ENCODE data around the gene MTFP1. TPM values are rescaled to one million over a fixed set of nuclear protein-coding genes. Genes with fewer than 3 reads are reported as not detected.

The MTFP1 gene
- total RNA-seq (2021) (18.5 and 21.9 TPM in 2 replicates), Bru-seq, nascent RNA (percentile 57 among the genes with signal in this experiment), BruChase-seq, experiment 1, labeled RNA remaining after a 2-hour chase (percentile 52 among the genes with signal in this experiment), BruChase-seq, experiment 2, labeled RNA remaining after a 6-hour chase (percentile 78 among the genes with signal in this experiment)
- long read RNA-seq, transcript MTFP1-201 (4 exons, 1,370 nt) = major isoform, 40 of 57 reads
- long read RNA-seq, transcript MTFP1-203 (4 exons, 912 nt) = minor isoform, 6 of 57 reads
- long read RNA-seq, partial matches to known transcripts = 5 of 57 reads
- long read RNA-seq, other reads (novel, unspliced or antisense) = 2 of 57 reads

- CTCF ChIA-PET = interaction anchor here (0.6 to 2.8 kb wide), 3 partner anchors 30 to 34 kb away, joined by 3 to 8 read pairs (median 4); partner anchors contain the start of gene SEC14L2
- H3K4me1 ChIP-seq (replicated peaks; ENCODE audit: insufficient read depth) = peaks cover 28% of the 10 kb centered on the region
- no peak for TF ChIP-seq CTCF (conservative IDR thresholded peaks at IDR 0.05)
- no peaks in the 10 kb centered on the region for H3K9me3 ChIP-seq (ENCODE audit: insufficient read depth, low read depth)
- H3K9me2 ChIP-seq (ENCODE audit: insufficient read depth) = no peaks in the 10 kb centered on the region
- H3K27me3 ChIP-seq (ENCODE audit: insufficient read depth, low read depth) = no peaks in the 10 kb centered on the region
- peak within 1 kb of the TSS; percentile 70 for H3K4me3 ChIP-seq
- no peaks in the 10 kb centered on the region for H4K20me1 ChIP-seq (ENCODE audit: insufficient read depth)
- peak within 1 kb of the TSS; percentile 93 for H3K27ac ChIP-seq
- POLR2A ChIA-PET (ENCODE audit: unreplicated experiment) = interaction anchor here (0.7 to 0.9 kb wide), 3 partner anchors 28 to 181 kb away, joined by 4 to 6 read pairs (median 6); partner anchors contain the start of gene TCN2
- peaks cover 55% of the 10 kb centered on the region for H3F3A ChIP-seq (ENCODE audit: insufficient read depth, low read depth)
- H2AFZ ChIP-seq = peak within 1 kb of the TSS; percentile 83
- BruUV-seq (replicated peaks) = no TSS peak
- H3K4me2 ChIP-seq = peak within 1 kb of the TSS; percentile 88
- H3K36me3 ChIP-seq (ENCODE audit: low read depth) = 0 out of 2 replicates have a peak, but pooled peaks cover 8% of the 10 kb centered on the region
- intact Hi-C loops (cut with micrococcal nuclease; ENCODE audit: unreplicated experiment) = loop anchor here (1.0 to 10.0 kb wide), 3 partner anchors 35 to 179 kb away; partner anchors contain the start of gene TCN2
- DNase-seq = peak in 1 of 2 experiments; percentile 60
- H3K79me2 ChIP-seq (ENCODE audit: low read depth) = peaks cover 22% of the 10 kb centered on the region
Measured at GRCh38 chr22:30425616-30426387, at the start of gene MTFP1. MTFP1 (plus strand) TSS chr22:30425768; CDS start chr22:30425880, 112 bp downstream.

- Histone ChIP-seq H2AFZ (no peak overlapping the region), H3K9me2 (ENCODE audit: insufficient read depth) (no peaks in the 10 kb centered on the region), H3K79me2 (ENCODE audit: low read depth) (no peaks in the 10 kb centered on the region), H3K36me3 (ENCODE audit: low read depth) (no peaks in the 10 kb centered on the region), H3K27ac (no peak overlapping the region), H3K4me3 (no peak overlapping the region), H3K27me3 (ENCODE audit: insufficient read depth, low read depth) (no peaks in the 10 kb centered on the region), H3K9me3 (ENCODE audit: insufficient read depth, low read depth) (no peaks in the 10 kb centered on the region), H3F3A (ENCODE audit: insufficient read depth, low read depth) (no peaks in the 10 kb centered on the region), H3K4me1 (replicated peaks; ENCODE audit: insufficient read depth) (no peaks in the 10 kb centered on the region), H3K4me2 (no peak overlapping the region), H4K20me1 (ENCODE audit: insufficient read depth) (0 out of 2 replicates have a peak, but pooled peaks cover 5% of the 10 kb centered on the region)
- BruUV-seq (replicated peaks) = no TSS peak
- CTCF ChIA-PET = no interaction called here
- intact Hi-C loops (cut with micrococcal nuclease; ENCODE audit: unreplicated experiment) = no loop called here
- POLR2A ChIA-PET (ENCODE audit: unreplicated experiment) = no interaction called here
- TF ChIP-seq CTCF (conservative IDR thresholded peaks at IDR 0.05) (no peak), EZH2 (IDR thresholded peaks at IDR 0.05; ENCODE audit: low read depth) (no peak)
- no peak for DNase-seq
Measured at GRCh38 chr22:30380011-30380410, 45.6 kb upstream of the MTFP1 start.

GRCh38 chr22:30381264-30381663, 44.3 kb upstream of the MTFP1 start:
- intact Hi-C loops (cut with micrococcal nuclease; ENCODE audit: unreplicated experiment) = no loop called here
- Histone ChIP-seq H3K9me3 (ENCODE audit: insufficient read depth, low read depth) (no peaks in the 10 kb centered on the region), H3K27ac (no peak overlapping the region), H4K20me1 (ENCODE audit: insufficient read depth) (no peaks in the 10 kb centered on the region), H2AFZ (no peak overlapping the region), H3K9me2 (ENCODE audit: insufficient read depth) (no peaks in the 10 kb centered on the region), H3K36me3 (ENCODE audit: low read depth) (no peaks in the 10 kb centered on the region), H3K79me2 (ENCODE audit: low read depth) (no peaks in the 10 kb centered on the region; the same call in 1 of the 2 replicates), H3K4me3 (no peak overlapping the region), H3K27me3 (ENCODE audit: insufficient read depth, low read depth) (no peaks in the 10 kb centered on the region), H3K4me1 (replicated peaks; ENCODE audit: insufficient read depth) (peaks cover 5% of the 10 kb centered on the region), H3K4me2 (no peak overlapping the region), H3F3A (ENCODE audit: insufficient read depth, low read depth) (no peaks in the 10 kb centered on the region)
- no TSS peak for BruUV-seq (replicated peaks)
- TF ChIP-seq EZH2 (IDR thresholded peaks at IDR 0.05; ENCODE audit: low read depth) (no peak), CTCF (conservative IDR thresholded peaks at IDR 0.05) (no peak)
- ChIA-PET CTCF (interaction anchor here (0.5 kb wide), 1 partner anchor 249 kb away, joined by 5 read pairs; no protein-coding TSS in a partner anchor), POLR2A (ENCODE audit: unreplicated experiment) (no interaction called here)
- no peak for DNase-seq
